Effector memory CD4-positive, alpha-beta T cell (primary cell): ENCODE measurements around the gene TCL1B.

Experiments
- DNase-seq, 3 donors: peaks; one replicate each; pipeline ENCODE4 v3.0.0-alpha.2; 2020
- H3K27ac ChIP-seq: 2 replicates; pipeline ENCODE4 v1.7.0; 2013; ENCODE audit warnings: mild to moderate bottlenecking, low read length, moderate library complexity; ENCODE audit not compliant: insufficient read depth, poor library complexity, severe bottlenecking
- H3K27me3 ChIP-seq: replicated peaks from 2 replicates; pipeline ENCODE4 v1.7.0; 2013; ENCODE audit warnings: mild to moderate bottlenecking, low read length; ENCODE audit not compliant: insufficient read depth, control insufficient read depth, poor library complexity, severe bottlenecking
- H3K36me3 ChIP-seq: 2 replicates; pipeline ENCODE4 v1.7.0; 2013; ENCODE audit warnings: mild to moderate bottlenecking, low read length, moderate library complexity; ENCODE audit not compliant: control insufficient read depth, insufficient read depth
- H3K4me1 ChIP-seq: 2 replicates; pipeline ENCODE4 v1.7.0; 2013; ENCODE audit warnings: low read length, mild to moderate bottlenecking; ENCODE audit not compliant: control insufficient read depth, insufficient read depth, poor library complexity, severe bottlenecking
- H3K4me3 ChIP-seq: 2 replicates; pipeline ENCODE4 v1.7.0; 2013; ENCODE audit warnings: low read length, low read depth, mild to moderate bottlenecking; ENCODE audit not compliant: insufficient read depth, poor library complexity, severe bottlenecking
- H3K9me3 ChIP-seq: 2 replicates; pipeline ENCODE4 v1.7.0; 2013; ENCODE audit warnings: mild to moderate bottlenecking, low read length, moderate library complexity; ENCODE audit not compliant: control insufficient read depth

Gene TCL1B

DNA sequence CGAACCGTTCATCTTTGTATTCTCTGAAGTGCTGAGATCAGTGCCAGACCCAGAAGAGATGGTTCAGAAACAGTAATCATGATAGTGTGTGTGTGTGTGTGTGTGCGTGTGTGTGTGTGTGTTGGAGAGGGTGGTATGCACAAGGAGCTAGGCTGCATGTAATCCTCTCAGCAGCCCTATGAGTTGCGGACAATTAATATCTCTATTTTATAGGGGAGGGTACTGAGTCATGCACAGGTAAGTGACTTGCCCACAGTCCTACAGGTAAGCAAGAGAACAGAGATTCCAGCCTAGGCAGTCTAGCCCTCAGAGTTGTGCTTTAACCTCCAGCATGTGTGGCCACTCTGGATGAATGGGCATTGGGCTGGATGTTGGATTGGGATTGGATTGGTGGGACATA, 55.6 kb downstream of the TCL1B start:
- H3K27ac ChIP-seq = no peak overlapping the region
- no peak overlapping the region for H3K4me3 ChIP-seq
- no peaks in the 10 kb centered on the region for H3K9me3 ChIP-seq
- H3K27me3 ChIP-seq = no peaks in the 10 kb centered on the region
- no peaks in the 10 kb centered on the region for H3K4me1 ChIP-seq
- H3K36me3 ChIP-seq = no peaks in the 10 kb centered on the region
- DNase-seq = no peak
